SU-DHL-6 (cell line): Measurements from ENCODE around the gene GSC2.

Experiments
- CTCF ChIP-seq: fragments of 200-600 bp; sonication (generic); IDR thresholded peaks from one replicate; pipeline ENCODE4 v1.5.1; 2017; ENCODE audit warnings: antibody characterized with exemption, mild to moderate bottlenecking, low read length, moderate library complexity; ENCODE audit not compliant: insufficient read depth, poor library complexity, severe bottlenecking
- EZH2phosphoT487 ChIP-seq: fragments of 200-600 bp; sonication (generic), shearing (Covaris generic); conservative IDR thresholded peaks from 2 replicates; pipeline ENCODE4 v1.6.1; 2018; ENCODE audit warnings: mild to moderate bottlenecking, antibody characterized with exemption, low read length, moderate library complexity, mixed read lengths

GRCh38 chr22:19139001-19139356, 11.1 kb downstream of the GSC2 start:
- TF ChIP-seq CTCF (no peak), EZH2phosphoT487 (no peak)
